DOHH2 (cell line): ENCODE data around the gene PLBD1.

Source experiments
- H3F3A ChIP-seq: fragments of 200-600 bp; sonication (generic), shearing (Covaris generic); 2 replicates; pipeline ENCODE4 v1.6.0; 2016; ENCODE audit warnings: antibody characterized with exemption, mild to moderate bottlenecking; ENCODE audit not compliant: control insufficient read depth, insufficient read depth
- H3K27ac ChIP-seq: fragments of 200-600 bp; sonication (generic); 2 replicates; pipeline ENCODE4 v1.5.1; 2014; ENCODE audit warnings: low read depth, mild to moderate bottlenecking, low read length, moderate library complexity
- H3K27me3 ChIP-seq: fragments of 200-600 bp; sonication (generic); 2 replicates; pipeline ENCODE4 v1.6.1; 2014; ENCODE audit warnings: mild to moderate bottlenecking, low read length, mixed read lengths; ENCODE audit not compliant: control insufficient read depth
- H3K36me3 ChIP-seq: fragments of 200-600 bp; sonication (generic); 2 replicates; pipeline ENCODE4 v1.6.1; 2014; ENCODE audit warnings: mild to moderate bottlenecking, low read length, moderate library complexity, mixed read lengths; ENCODE audit not compliant: control insufficient read depth
- H3K4me1 ChIP-seq: fragments of 200-600 bp; sonication (generic); 2 replicates; pipeline ENCODE4 v1.6.1; 2014; ENCODE audit warnings: mild to moderate bottlenecking, low read length, mixed read lengths; ENCODE audit not compliant: control insufficient read depth
- H3K4me2 ChIP-seq: fragments of 200-600 bp; sonication (generic); 2 replicates; pipeline ENCODE4 v1.6.0; 2014; ENCODE audit warnings: mild to moderate bottlenecking, low read length, moderate library complexity
- H3K4me3 ChIP-seq: fragments of 200-600 bp; sonication (generic); 2 replicates; pipeline ENCODE4 v1.5.1; 2014; ENCODE audit warnings: mild to moderate bottlenecking, low read length, mixed read lengths
- H3K79me2 ChIP-seq: fragments of 200-600 bp; sonication (generic); 2 replicates; pipeline ENCODE4 v1.6.1; 2014; ENCODE audit warnings: mild to moderate bottlenecking, low read length, mixed read lengths; ENCODE audit not compliant: control insufficient read depth
- H3K9me2 ChIP-seq: fragments of 200-600 bp; sonication (generic); replicated peaks from 2 replicates; pipeline ENCODE4 v1.6.1; 2014; ENCODE audit warnings: mild to moderate bottlenecking, low read length, mixed read lengths; ENCODE audit not compliant: control insufficient read depth
- H3K9me3 ChIP-seq: fragments of 200-600 bp; sonication (generic); 2 replicates; pipeline ENCODE4 v1.6.1; 2014; ENCODE audit warnings: antibody characterized with exemption, low read length, mixed read lengths; ENCODE audit not compliant: control insufficient read depth, insufficient read depth
- H4K20me1 ChIP-seq: fragments of 200-600 bp; sonication (generic); 2 replicates; pipeline ENCODE4 v1.6.0; 2014; ENCODE audit warnings: low read depth, mild to moderate bottlenecking, antibody characterized with exemption, low read length, moderate library complexity; ENCODE audit not compliant: control insufficient read depth, insufficient read depth
- CTCF ChIP-seq: fragments of 200-600 bp; sonication (generic); IDR thresholded peaks from one replicate; pipeline ENCODE4 v1.5.1; 2014; ENCODE audit warnings: antibody characterized with exemption, mild to moderate bottlenecking, low read depth, low read length; ENCODE audit not compliant: poor library complexity, severe bottlenecking
- EZH2phosphoT487 ChIP-seq: fragments of 200-600 bp; sonication (generic); IDR thresholded peaks from 2 replicates; pipeline ENCODE4 v1.6.1; 2017; ENCODE audit warnings: borderline replicate concordance, mild to moderate bottlenecking, antibody characterized with exemption, low read length, moderate library complexity, mixed read lengths

The PLBD1 gene

GRCh38 chr12:14607568-14607967 lies 39.9 kb upstream of the PLBD1 start:
- H3K27ac ChIP-seq: no peak overlapping the region
- no peaks in the 10 kb centered on the region for H3K79me2 ChIP-seq
- H3K9me2 ChIP-seq: no peaks in the 10 kb centered on the region
- peaks cover 11% of the 10 kb centered on the region for H3K4me1 ChIP-seq
- H3K36me3 ChIP-seq: peaks cover 9% of the 10 kb centered on the region
- peaks cover 35% of the 10 kb centered on the region; the same call in 1 of the 2 replicates for H3K9me3 ChIP-seq
- no peaks in the 10 kb centered on the region for H4K20me1 ChIP-seq
- H3K4me3 ChIP-seq: no peak overlapping the region
- no peaks in the 10 kb centered on the region; the same call in 1 of the 2 replicates for H3F3A ChIP-seq
- H3K4me2 ChIP-seq: no peak overlapping the region
- TF ChIP-seq CTCF (no peak), EZH2phosphoT487 (no peak)
- H3K27me3 ChIP-seq: no peaks in the 10 kb centered on the region

- Histone ChIP-seq H3K36me3 (no peaks in the 10 kb centered on the region), H3K4me2 (no peak overlapping the region), H3K9me3 (peaks cover 29% of the 10 kb centered on the region; the same call in 1 of the 2 replicates), H3K27ac (no peak overlapping the region), H3F3A (no peaks in the 10 kb centered on the region; the same call in 1 of the 2 replicates), H3K9me2 (no peaks in the 10 kb centered on the region), H3K79me2 (no peaks in the 10 kb centered on the region), H3K4me3 (no peak overlapping the region), H3K27me3 (no peaks in the 10 kb centered on the region), H3K4me1 (no peaks in the 10 kb centered on the region), H4K20me1 (no peaks in the 10 kb centered on the region)
- TF ChIP-seq CTCF (no peak), EZH2phosphoT487 (no peak)
These were observed 37.8 kb upstream of the PLBD1 start for GRCh38 chr12:14605401-14605989.

GRCh38 chr12:14601692-14602478 lies 34.2 kb upstream of the PLBD1 start:
- no peak for TF ChIP-seq CTCF
- no peak for TF ChIP-seq EZH2phosphoT487
- Histone ChIP-seq H3K27ac (no peak overlapping the region), H3K4me3 (no peak overlapping the region), H3F3A (no peaks in the 10 kb centered on the region; the same call in 1 of the 2 replicates), H3K36me3 (no peaks in the 10 kb centered on the region), H3K4me1 (no peaks in the 10 kb centered on the region), H4K20me1 (no peaks in the 10 kb centered on the region), H3K4me2 (no peak overlapping the region), H3K27me3 (no peaks in the 10 kb centered on the region), H3K9me3 (peaks cover 25% of the 10 kb centered on the region; the same call in 1 of the 2 replicates), H3K9me2 (no peaks in the 10 kb centered on the region), H3K79me2 (no peaks in the 10 kb centered on the region)
